ENCODE data around the gene PCNP. TPM values are rescaled to one million over a fixed set of nuclear protein-coding genes. Genes with fewer than 3 reads are reported as not detected.
"Not testable (repeated sequence)": the region's sequence is repeated elsewhere in the genome, so short reads cannot be mapped to it uniquely, and the experiment has no call there.

The PCNP gene
- total RNA-seq, 1 donor from 2014 or later, result 80.3 TPM

GRCh38 chr3:101567528-101568317 is 6.3 kb upstream of the PCNP start:
- no peak for DNase-seq (ENCODE audit: low read depth, low spot score)

- DNase-seq (ENCODE audit: low read depth, low spot score), result no peak
These were observed 2.7 kb upstream of the PCNP start for GRCh38 chr3:101571028-101571895.

- no peak for DNase-seq (ENCODE audit: low read depth, low spot score)
These were observed 570 bp downstream of the PCNP start for GRCh38 chr3:101574388-101575112.

- no peak for DNase-seq (ENCODE audit: low read depth, low spot score)
These were observed 3.3 kb downstream of the PCNP start for GRCh38 chr3:101577286-101577685.

GRCh38 chr3:101588616-101589015 is 14.6 kb downstream of the PCNP start:
- no peak for DNase-seq (ENCODE audit: low read depth, low spot score)

- DNase-seq (ENCODE audit: low read depth, low spot score), result no peak
These were observed 17.1 kb downstream of the PCNP start for GRCh38 chr3:101591071-101591470.

- no peak for DNase-seq (ENCODE audit: low read depth, low spot score)
These were observed 28.8 kb downstream of the PCNP start for GRCh38 chr3:101602731-101603130.

- no peak for DNase-seq (ENCODE audit: low read depth, low spot score)
These were observed 29.2 kb downstream of the PCNP start for GRCh38 chr3:101603184-101603583.

GRCh38 chr3:101605398-101605797 is 31.4 kb downstream of the PCNP start:
- DNase-seq (ENCODE audit: low read depth, low spot score), result not testable (repeated sequence)

GRCh38 chr3:101611023-101611422 is 37.0 kb downstream of the PCNP start:
- DNase-seq (ENCODE audit: low read depth, low spot score), result no peak

GRCh38 chr3:101613014-101613413 is 39.0 kb downstream of the PCNP start:
- not testable (repeated sequence) for DNase-seq (ENCODE audit: low read depth, low spot score)

- DNase-seq (ENCODE audit: low read depth, low spot score), result no peak
These were observed 41.5 kb downstream of the PCNP start for GRCh38 chr3:101615525-101615924.

- no peak for DNase-seq (ENCODE audit: low read depth, low spot score)
These were observed 43.5 kb downstream of the PCNP start for GRCh38 chr3:101617478-101617877.

GRCh38 chr3:101618726-101619125 is 44.7 kb downstream of the PCNP start:
- no peak for DNase-seq (ENCODE audit: low read depth, low spot score)

- no peak for DNase-seq (ENCODE audit: low read depth, low spot score)
These were observed 45.8 kb downstream of the PCNP start for GRCh38 chr3:101619734-101620133.

- DNase-seq (ENCODE audit: low read depth, low spot score), result no peak
These were observed 49.7 kb downstream of the PCNP start for GRCh38 chr3:101623656-101624055.

- DNase-seq (ENCODE audit: low read depth, low spot score), result no peak
These were observed 50.9 kb downstream of the PCNP start for GRCh38 chr3:101624857-101625256.

GRCh38 chr3:101625879-101626278 is 51.9 kb downstream of the PCNP start:
- DNase-seq (ENCODE audit: low read depth, low spot score), result no peak

- DNase-seq (ENCODE audit: low read depth, low spot score), result no peak
These were observed 55.2 kb downstream of the PCNP start for GRCh38 chr3:101629219-101629618.

GRCh38 chr3:101631098-101631796 is 57.3 kb downstream of the PCNP start:
- DNase-seq (ENCODE audit: low read depth, low spot score), result no peak

- not testable (repeated sequence) for DNase-seq (ENCODE audit: low read depth, low spot score)
These were observed 58.0 kb downstream of the PCNP start for GRCh38 chr3:101631959-101632358.
